SK-N-MC (cell line): Measurements from ENCODE around the gene MOSPD3.

Experiments
- EZH2 ChIP-seq: fragments of 200-600 bp; sonication (generic); IDR thresholded peaks from one replicate; pipeline ENCODE4 v1.6.1; 2017; ENCODE audit warnings: antibody characterized with exemption
- POLR2AphosphoS5 ChIP-seq: IDR thresholded peaks from 2 replicates; pipeline ENCODE4 v1.6.1; 2012; ENCODE audit warnings: mild to moderate bottlenecking, low read depth, low read length, borderline replicate concordance

DNA sequence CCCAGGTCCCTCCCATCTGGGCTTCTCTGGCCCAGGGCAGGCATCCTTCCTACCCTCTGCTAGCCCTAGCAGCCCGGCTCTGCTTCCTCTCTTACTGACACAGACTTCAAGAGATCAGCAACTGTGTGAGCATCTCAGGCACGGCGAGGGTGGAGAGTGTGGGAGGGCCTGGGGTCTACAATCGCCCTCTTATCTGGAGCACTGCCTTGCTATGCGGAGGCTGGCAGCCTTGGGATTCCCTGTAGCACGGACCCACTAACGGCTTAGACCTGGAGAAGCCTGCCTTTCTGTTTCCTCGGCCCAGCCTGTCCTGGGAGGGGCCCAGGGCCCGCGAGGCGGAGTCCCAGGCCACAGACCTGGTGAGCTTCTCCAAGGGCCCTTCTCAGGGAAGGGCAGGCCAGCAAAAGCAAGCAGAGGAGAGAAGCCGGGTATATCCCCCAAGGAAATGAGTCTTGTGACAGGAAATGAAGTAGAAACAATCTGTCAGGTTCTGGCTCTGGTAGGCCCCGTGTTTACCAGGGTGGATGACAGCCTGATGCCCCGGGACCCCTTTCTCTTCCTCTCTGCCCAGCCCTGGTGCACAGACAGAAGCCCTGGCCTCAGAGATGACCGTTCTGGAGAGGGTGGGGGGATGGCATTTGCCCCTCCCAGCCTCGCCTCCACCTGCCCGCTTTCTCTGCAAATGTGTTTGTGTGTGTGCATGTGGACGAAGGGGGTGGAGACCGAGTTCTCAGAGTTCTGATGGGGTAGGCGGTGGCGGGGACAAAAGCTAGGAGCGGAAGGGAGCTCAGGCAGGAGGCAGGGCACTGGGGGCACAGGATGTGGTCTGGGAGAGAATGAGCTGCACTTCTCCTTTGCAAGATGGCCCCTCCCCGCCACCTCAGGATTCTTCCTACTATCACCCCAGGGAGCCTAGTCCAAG lies 28.9 kb upstream of the MOSPD3 start:
- no peak for TF ChIP-seq POLR2AphosphoS5
- TF ChIP-seq EZH2 = no peak
